Subcutaneous abdominal adipose tissue (tissue), 5 donors: Measurements from ENCODE around the gene USP12.

Experiments used
- H3K27ac ChIP-seq: one replicate; pipeline ENCODE4 v1.7.0; 2013; ENCODE audit warnings: low read depth, mild to moderate bottlenecking, inconsistent platforms, low read length, moderate library complexity
- H3K27me3 ChIP-seq, 5 donors: one replicate each; pipeline ENCODE4 v1.7.0; 2013; ENCODE audit warnings: low read length in 5 of 5, inconsistent platforms in 1 of 5; ENCODE audit not compliant: control insufficient read depth in 5 of 5, insufficient read depth in 4 of 5
- H3K36me3 ChIP-seq, 5 donors: one replicate each; pipeline ENCODE4 v1.7.0; 2013; ENCODE audit warnings: low read length in 5 of 5; ENCODE audit not compliant: control insufficient read depth in 5 of 5, insufficient read depth in 5 of 5
- H3K4me1 ChIP-seq, 5 donors: one replicate each; pipeline ENCODE4 v1.7.0; 2013; ENCODE audit warnings: low read length in 5 of 5, mild to moderate bottlenecking in 3 of 5, moderate library complexity in 1 of 5; ENCODE audit not compliant: control insufficient read depth in 5 of 5, insufficient read depth in 5 of 5
- H3K4me3 ChIP-seq, 5 donors: one replicate each; pipeline ENCODE4 v1.7.0; 2013; ENCODE audit warnings: low read length in 5 of 5, low read depth in 1 of 5
- H3K9ac ChIP-seq, 5 donors: one replicate each; pipeline ENCODE4 v1.7.0; 2013; ENCODE audit warnings: low read length in 5 of 5, mild to moderate bottlenecking in 4 of 5, moderate library complexity in 3 of 5
- H3K9me3 ChIP-seq, 5 donors: one replicate each; pipeline ENCODE4 v1.7.0; 2013; ENCODE audit warnings: low read length in 5 of 5; ENCODE audit not compliant: control insufficient read depth in 5 of 5
- donor health status: healthy.
- donor health status: healthy.
- donor health status: healthy.
- donor health status: healthy.
- donor health status: healthy.

The USP12 gene

GRCh38 chr13:27113436-27113835, 58.2 kb downstream of the USP12 start:
- no peak overlapping the region for H3K4me3 ChIP-seq
- no peaks in the 10 kb centered on the region for H3K9me3 ChIP-seq
- no peaks in the 10 kb centered on the region for H3K27me3 ChIP-seq
- H3K36me3 ChIP-seq: peaks cover 3 to 13% (median 12%) of the 10 kb centered on the region in 5 donors
- no peak overlapping the region for H3K9ac ChIP-seq
- H3K27ac ChIP-seq: no peak overlapping the region
- H3K4me1 ChIP-seq: no peaks in the 10 kb centered on the region

GRCh38 chr13:27112006-27112405, 59.6 kb downstream of the USP12 start:
- peaks cover 3 to 13% (median 12%) of the 10 kb centered on the region in 5 donors for H3K36me3 ChIP-seq

DNA sequence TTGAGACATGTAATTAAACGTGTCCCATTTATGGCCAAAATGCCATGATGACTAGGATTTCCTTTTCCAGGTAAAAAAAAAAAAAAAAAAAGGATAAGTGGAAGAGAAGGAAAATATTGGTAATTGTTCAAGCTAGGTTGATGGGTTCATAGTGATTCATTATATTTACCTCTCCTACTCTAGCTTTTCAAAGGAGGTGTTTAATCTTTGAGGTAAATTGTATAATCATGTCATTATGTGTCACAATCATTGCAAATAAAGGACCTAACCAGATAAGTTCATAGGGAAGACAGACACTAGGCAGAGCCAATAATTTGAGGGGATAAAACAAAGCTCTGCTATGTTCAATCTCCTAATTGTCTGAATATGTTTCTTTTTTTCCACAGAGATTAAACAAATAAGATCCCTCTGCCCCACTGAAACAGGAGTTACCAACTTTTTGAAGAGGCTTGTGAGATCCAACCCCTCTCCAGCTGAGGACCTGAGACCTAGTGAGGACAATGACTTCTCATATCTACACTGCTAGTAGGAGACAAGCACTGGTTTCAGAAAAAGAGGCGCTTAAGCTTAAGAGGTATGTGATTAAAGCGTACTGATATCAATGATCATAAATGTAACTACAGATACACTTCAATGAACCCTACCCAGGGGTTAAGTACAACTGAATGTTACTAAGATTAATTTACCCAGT, 61.4 kb downstream of the USP12 start:
- Histone ChIP-seq H3K27me3 (no peaks in the 10 kb centered on the region), H3K4me3 (no peak overlapping the region), H3K9me3 (no peaks in the 10 kb centered on the region), H3K36me3 (peaks cover 4 to 14% (median 9%) of the 10 kb centered on the region in 5 donors), H3K9ac (no peak overlapping the region), H3K27ac (no peak overlapping the region), H3K4me1 (no peaks in the 10 kb centered on the region)

More at GRCh38 chr13:27112006-27112405, 59.6 kb downstream of the USP12 start:
- Histone ChIP-seq H3K27ac (no peak overlapping the region), H3K4me1 (no peaks in the 10 kb centered on the region), H3K4me3 (no peak overlapping the region), H3K9me3 (no peaks in the 10 kb centered on the region), H3K27me3 (no peaks in the 10 kb centered on the region), H3K9ac (no peak overlapping the region)

- Histone ChIP-seq H3K27ac (no peak overlapping the region), H3K27me3 (no peaks in the 10 kb centered on the region), H3K4me3 (no peak overlapping the region), H3K4me1 (no peaks in the 10 kb centered on the region), H3K36me3 (peaks cover 0 to 21% (median 6%) of the 10 kb centered on the region in 5 donors), H3K9ac (no peak overlapping the region), H3K9me3 (no peaks in the 10 kb centered on the region)
Observed at GRCh38 chr13:27106144-27106543, 65.5 kb downstream of the USP12 start.

- no peaks in the 10 kb centered on the region for H3K9me3 ChIP-seq
- H3K9ac ChIP-seq: no peak overlapping the region
- H3K27me3 ChIP-seq: no peaks in the 10 kb centered on the region
- H3K4me3 ChIP-seq: no peak overlapping the region
- H3K36me3 ChIP-seq: peaks cover 0 to 27% (median 8%) of the 10 kb centered on the region in 5 donors
- no peaks in the 10 kb centered on the region for H3K4me1 ChIP-seq
- no peak overlapping the region for H3K27ac ChIP-seq
Observed at GRCh38 chr13:27104606-27105005, 67.0 kb downstream of the USP12 start.

DNA sequence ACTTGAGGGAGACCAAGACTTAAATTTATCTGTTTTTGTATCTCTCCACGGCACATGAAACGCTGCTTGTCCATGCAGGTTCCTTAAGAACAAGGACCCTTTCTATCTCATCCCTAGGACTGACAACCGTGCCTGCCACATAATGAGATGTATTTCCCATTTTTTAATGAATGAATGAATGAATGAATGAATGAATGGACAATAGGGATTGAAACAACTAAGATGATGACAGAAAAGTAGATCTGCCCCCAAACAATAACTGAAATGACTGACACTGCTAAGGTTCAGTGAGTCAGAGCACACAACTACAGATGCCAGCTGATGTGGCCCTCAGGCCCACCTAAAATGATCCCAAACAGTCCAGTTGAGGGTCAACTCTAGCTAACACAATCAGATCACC, 69.8 kb downstream of the USP12 start:
- no peak overlapping the region for H3K9ac ChIP-seq
- no peaks in the 10 kb centered on the region for H3K9me3 ChIP-seq
- no peaks in the 10 kb centered on the region for H3K4me1 ChIP-seq
- H3K36me3 ChIP-seq: peaks cover 0 to 30% (median 10%) of the 10 kb centered on the region in 5 donors
- H3K27ac ChIP-seq: no peak overlapping the region
- no peak overlapping the region for H3K4me3 ChIP-seq
- H3K27me3 ChIP-seq: no peaks in the 10 kb centered on the region

DNA sequence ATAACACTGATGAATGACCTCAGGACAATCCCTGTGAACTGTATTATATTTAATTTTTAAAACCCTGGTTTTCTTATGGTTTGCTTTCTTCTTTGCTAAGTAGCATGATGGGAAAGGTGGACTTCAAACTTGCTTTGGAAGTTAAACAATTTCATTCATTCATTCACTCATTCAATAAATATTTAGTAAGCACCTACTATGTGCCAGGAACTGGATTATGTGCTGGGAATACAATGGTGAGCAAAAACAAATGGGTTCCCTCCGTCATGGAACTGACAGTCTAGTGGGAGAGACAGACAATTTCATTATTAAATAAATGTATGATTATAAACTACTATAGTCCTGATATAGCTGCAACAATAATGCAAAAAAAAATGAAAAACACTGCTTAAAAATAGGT, 70.3 kb downstream of the USP12 start:
- H3K4me3 ChIP-seq: no peak overlapping the region
- no peaks in the 10 kb centered on the region for H3K27me3 ChIP-seq
- H3K27ac ChIP-seq: no peak overlapping the region
- no peaks in the 10 kb centered on the region for H3K9me3 ChIP-seq
- no peak overlapping the region for H3K9ac ChIP-seq
- no peaks in the 10 kb centered on the region for H3K4me1 ChIP-seq
- H3K36me3 ChIP-seq: peaks cover 0 to 30% (median 10%) of the 10 kb centered on the region in 5 donors

DNA sequence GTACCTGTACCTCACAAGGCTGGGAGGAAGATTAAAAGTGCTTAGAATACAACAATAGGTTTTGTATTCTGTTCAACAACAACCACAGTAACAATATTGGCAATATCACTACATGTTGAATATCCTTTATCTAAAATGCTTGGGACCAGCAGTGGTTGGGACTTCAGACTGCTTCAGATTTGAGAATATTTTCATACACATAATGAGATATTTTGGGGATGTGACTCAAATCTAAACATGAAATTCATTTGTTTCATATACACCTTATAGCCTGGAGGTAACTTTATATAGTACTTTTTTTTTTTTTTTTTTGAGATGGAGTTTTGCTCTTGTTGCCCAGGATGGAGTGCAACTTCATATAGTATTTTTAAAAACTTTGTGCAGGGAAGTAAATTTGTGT, 73.9 kb downstream of the USP12 start:
- no peaks in the 10 kb centered on the region for H3K9me3 ChIP-seq
- peaks cover 4 to 34% (median 19%) of the 10 kb centered on the region in 5 donors for H3K36me3 ChIP-seq
- no peak overlapping the region for H3K27ac ChIP-seq
- H3K4me3 ChIP-seq: no peak overlapping the region
- H3K9ac ChIP-seq: no peak overlapping the region
- no peaks in the 10 kb centered on the region for H3K4me1 ChIP-seq
- no peaks in the 10 kb centered on the region for H3K27me3 ChIP-seq

DNA sequence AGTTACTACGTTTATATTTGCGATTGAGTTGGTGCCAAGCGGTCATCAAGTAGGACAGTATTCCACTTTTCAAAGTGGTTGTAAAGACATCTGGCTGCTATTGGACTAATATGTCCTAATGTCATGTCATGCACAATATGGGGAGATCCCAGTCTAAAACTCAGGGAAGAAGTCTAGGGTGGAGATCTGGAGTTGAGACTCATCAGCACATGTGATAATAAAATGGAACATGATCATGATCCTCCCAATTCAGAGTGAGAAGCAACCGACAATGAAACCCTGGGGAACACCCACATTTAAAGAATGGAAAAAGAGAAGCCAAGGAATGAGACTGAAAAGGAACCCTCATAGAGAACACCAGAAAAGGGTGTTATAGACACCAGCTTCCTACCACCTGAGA, 80.2 kb downstream of the USP12 start:
- H3K4me3 ChIP-seq: no peak overlapping the region
- no peaks in the 10 kb centered on the region for H3K4me1 ChIP-seq
- no peak overlapping the region for H3K27ac ChIP-seq
- no peaks in the 10 kb centered on the region for H3K9me3 ChIP-seq
- H3K36me3 ChIP-seq: peaks cover 16 to 54% (median 33%) of the 10 kb centered on the region in 5 donors
- H3K27me3 ChIP-seq: no peaks in the 10 kb centered on the region
- no peak overlapping the region for H3K9ac ChIP-seq

- Histone ChIP-seq H3K27ac (no peak overlapping the region), H3K36me3 (peaks cover 15 to 43% (median 19%) of the 10 kb centered on the region in 5 donors), H3K4me1 (no peaks in the 10 kb centered on the region), H3K9me3 (no peaks in the 10 kb centered on the region), H3K27me3 (no peaks in the 10 kb centered on the region), H3K9ac (no peak overlapping the region), H3K4me3 (no peak overlapping the region)
Observed at GRCh38 chr13:27088619-27089018, 83.0 kb downstream of the USP12 start.
